Measurements from ENCODE around the gene CHMP1A.
"Not testable (repeated sequence)": the region's sequence is repeated elsewhere in the genome, so short reads cannot be mapped to it uniquely, and the experiment has no call there.

The CHMP1A gene

GRCh38 chr16:89657442-89658220 lies at the start of gene CHMP1A, which contains the start of gene SPATA33:
Gene CHMP1A (minus strand): TSS chr16:89657708. CDS start chr16:89657588, 120 bp downstream.
Gene SPATA33 (plus strand): TSS chr16:89657836. CDS start chr16:89657912, 76 bp downstream.
- Histone ChIP-seq H3K9me3 (ENCODE audit: control insufficient read depth, insufficient read depth, low read length) (no peaks in the 10 kb centered on the region), H3K36me3 (ENCODE audit: insufficient read depth, low read length) (peaks cover 6% of the 10 kb centered on the region), H3K4me1 (ENCODE audit: insufficient read depth, low read length) (no peaks in the 10 kb centered on the region), H3K9ac (ENCODE audit: low read depth, low read length) (peak within 1 kb of the TSS; percentile 68)

DNA sequence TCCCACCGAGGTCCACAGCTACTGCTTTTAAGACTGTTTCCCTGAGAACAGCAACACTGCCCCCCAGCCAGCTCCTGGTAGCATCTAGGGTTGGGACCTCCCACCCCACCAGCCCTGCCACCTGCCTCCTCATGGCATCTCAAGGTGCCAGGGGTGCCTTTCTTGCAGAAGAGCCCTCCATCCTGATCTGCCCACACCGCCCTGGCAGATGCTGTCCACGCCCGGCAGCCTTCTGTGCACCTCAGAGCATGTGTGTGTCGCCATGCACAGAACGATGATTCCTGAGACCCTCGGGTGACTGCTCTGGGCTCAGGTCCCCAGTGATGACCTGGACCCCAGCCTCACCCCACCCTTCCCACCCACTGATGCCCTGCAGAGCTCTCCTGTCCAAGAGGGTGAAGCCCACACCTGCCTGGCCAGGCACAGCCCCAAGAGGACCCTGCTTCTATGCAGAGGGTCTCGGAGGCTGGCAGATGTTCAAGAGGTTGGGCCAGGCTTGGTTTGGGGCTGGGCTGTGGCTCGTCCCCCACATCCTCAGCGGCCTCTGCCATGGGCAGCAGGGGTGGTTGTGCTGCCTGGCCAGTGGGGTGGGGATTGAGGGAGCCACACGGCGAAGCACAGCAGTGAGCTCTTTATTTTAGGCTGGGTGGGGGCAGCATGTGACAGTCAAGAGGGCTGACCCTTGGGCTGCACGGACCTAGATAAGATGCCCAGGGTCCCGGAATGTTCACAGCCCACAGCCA lies 49.2 kb upstream of the CHMP1A start:
- Histone ChIP-seq H3K4me1 (ENCODE audit: insufficient read depth, low read length) (peaks cover 14% of the 10 kb centered on the region), H3K36me3 (ENCODE audit: insufficient read depth, low read length) (no peaks in the 10 kb centered on the region), H3K9ac (ENCODE audit: low read depth, low read length) (no peak overlapping the region)

GRCh38 chr16:89705006-89705405 lies 47.5 kb upstream of the CHMP1A start:
- H3K36me3 ChIP-seq (ENCODE audit: insufficient read depth, low read length): no peaks in the 10 kb centered on the region
- no peak overlapping the region for H3K9ac ChIP-seq (ENCODE audit: low read depth, low read length)
- H3K9me3 ChIP-seq (ENCODE audit: control insufficient read depth, insufficient read depth, low read length): no peaks in the 10 kb centered on the region
- H3K4me1 ChIP-seq (ENCODE audit: insufficient read depth, low read length): peaks cover 11% of the 10 kb centered on the region

More for the DNA sequence above, 49.2 kb upstream of the CHMP1A start:
- H3K9me3 ChIP-seq (ENCODE audit: control insufficient read depth, insufficient read depth, low read length): no peaks in the 10 kb centered on the region

DNA sequence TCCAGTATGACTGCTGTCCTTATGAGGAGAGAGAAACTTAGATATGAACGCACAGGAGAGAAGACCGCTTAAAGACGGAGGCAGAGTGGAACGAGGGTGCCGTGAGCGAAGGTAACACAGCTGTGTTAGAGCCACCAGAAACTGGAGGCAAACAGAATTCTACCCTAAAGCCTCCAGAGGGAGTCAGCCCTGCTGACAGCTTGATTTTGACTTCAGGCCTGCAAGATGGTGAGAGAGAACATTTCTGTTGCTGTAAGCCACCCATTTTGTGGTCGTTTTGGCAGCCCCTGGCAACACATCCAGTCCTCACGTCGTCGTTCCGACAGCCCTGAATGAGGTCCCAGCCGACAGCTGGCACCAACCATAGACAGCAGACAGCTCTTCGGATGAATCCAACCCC lies 46.8 kb upstream of the CHMP1A start:
- no peaks in the 10 kb centered on the region for H3K36me3 ChIP-seq (ENCODE audit: insufficient read depth, low read length)

GRCh38 chr16:89701425-89702406 lies 44.2 kb upstream of the CHMP1A start, which contains the start of gene SPATA2L:
Gene SPATA2L (minus strand): TSS chr16:89701705. CDS start chr16:89701232, 473 bp downstream.
- H3K9ac ChIP-seq (ENCODE audit: low read depth, low read length): peak within 1 kb of the TSS; percentile 54
- no peaks in the 10 kb centered on the region for H3K36me3 ChIP-seq (ENCODE audit: insufficient read depth, low read length)
- H3K9me3 ChIP-seq (ENCODE audit: control insufficient read depth, insufficient read depth, low read length): no peaks in the 10 kb centered on the region
- no peaks in the 10 kb centered on the region; the same call in 1 of the 2 replicates for H3K4me1 ChIP-seq (ENCODE audit: insufficient read depth, low read length)

More for the DNA sequence above, 46.8 kb upstream of the CHMP1A start:
- Histone ChIP-seq H3K4me1 (ENCODE audit: insufficient read depth, low read length) (peaks cover 4% of the 10 kb centered on the region), H3K9me3 (ENCODE audit: control insufficient read depth, insufficient read depth, low read length) (no peaks in the 10 kb centered on the region), H3K9ac (ENCODE audit: low read depth, low read length) (no peak overlapping the region)

GRCh38 chr16:89700649-89701424 lies 43.3 kb upstream of the CHMP1A start:
- Histone ChIP-seq H3K9ac (ENCODE audit: low read depth, low read length) (peak overlapping the region; percentile 54), H3K9me3 (ENCODE audit: control insufficient read depth, insufficient read depth, low read length) (no peaks in the 10 kb centered on the region), H3K4me1 (ENCODE audit: insufficient read depth, low read length) (no peaks in the 10 kb centered on the region; the same call in 1 of the 2 replicates), H3K36me3 (ENCODE audit: insufficient read depth, low read length) (no peaks in the 10 kb centered on the region)

DNA sequence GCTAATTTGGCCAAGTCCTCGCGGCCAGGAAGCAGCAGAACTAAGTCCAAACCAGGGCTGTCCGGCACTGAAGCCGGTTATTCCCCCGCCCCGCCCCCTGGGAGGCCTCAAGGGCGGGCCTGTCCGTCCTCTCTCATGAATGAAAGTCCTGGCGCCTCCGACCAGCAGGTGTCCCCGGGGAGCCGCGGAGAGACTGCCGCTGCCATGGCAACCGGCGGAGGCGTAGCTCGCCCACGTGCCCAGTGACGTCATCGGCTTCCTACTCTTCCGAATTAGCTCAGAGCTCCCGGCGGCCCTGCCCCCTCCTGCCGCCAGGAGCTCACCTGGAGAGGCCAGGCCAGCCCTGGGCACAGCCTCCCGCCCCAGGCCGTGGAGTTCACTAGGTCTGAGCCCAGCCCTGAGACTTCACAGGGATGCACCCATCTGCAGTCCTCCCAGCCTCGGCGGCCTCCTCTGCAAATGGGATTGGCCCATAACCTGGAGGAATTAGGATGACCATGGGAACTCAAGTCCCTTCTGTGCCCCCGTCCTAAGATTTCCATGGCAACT lies 42.7 kb upstream of the CHMP1A start:
- H3K9me3 ChIP-seq (ENCODE audit: control insufficient read depth, insufficient read depth, low read length): no peaks in the 10 kb centered on the region
- no peaks in the 10 kb centered on the region; the same call in 1 of the 2 replicates for H3K4me1 ChIP-seq (ENCODE audit: insufficient read depth, low read length)
- peak overlapping the region; percentile 54 for H3K9ac ChIP-seq (ENCODE audit: low read depth, low read length)
- H3K36me3 ChIP-seq (ENCODE audit: insufficient read depth, low read length): no peaks in the 10 kb centered on the region

- peak overlapping the region; percentile 54; the same call in 1 of the 2 replicates for H3K9ac ChIP-seq (ENCODE audit: low read depth, low read length)
- not testable (repeated sequence) for H3K9me3 ChIP-seq (ENCODE audit: control insufficient read depth, insufficient read depth, low read length); H3K36me3 ChIP-seq (ENCODE audit: insufficient read depth, low read length); H3K4me1 ChIP-seq (ENCODE audit: insufficient read depth, low read length)
These were observed 42.2 kb upstream of the CHMP1A start for GRCh38 chr16:89699629-89700099.

DNA sequence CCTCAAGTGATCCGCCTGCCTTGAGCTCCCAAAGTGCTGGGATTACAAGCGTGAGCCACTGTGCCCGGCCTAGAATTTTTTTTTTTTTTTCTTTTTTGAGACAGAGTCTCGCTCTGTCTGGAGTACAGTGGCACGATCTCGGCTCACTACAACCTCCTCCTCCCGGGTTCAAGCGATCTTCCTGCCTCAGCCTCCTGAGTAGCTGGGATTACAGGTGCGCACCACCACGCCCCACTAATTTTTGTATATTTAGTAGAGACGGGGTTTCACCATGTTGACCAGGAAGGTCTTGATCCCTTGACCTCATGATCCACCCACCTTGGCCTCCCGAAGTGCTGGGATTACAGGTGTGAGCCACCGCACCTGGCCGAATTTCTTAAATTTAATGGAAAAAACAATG lies 41.2 kb upstream of the CHMP1A start:
- H3K4me1 ChIP-seq (ENCODE audit: insufficient read depth, low read length); H3K36me3 ChIP-seq (ENCODE audit: insufficient read depth, low read length); H3K9ac ChIP-seq (ENCODE audit: low read depth, low read length); H3K9me3 ChIP-seq (ENCODE audit: control insufficient read depth, insufficient read depth, low read length): not testable (repeated sequence)

DNA sequence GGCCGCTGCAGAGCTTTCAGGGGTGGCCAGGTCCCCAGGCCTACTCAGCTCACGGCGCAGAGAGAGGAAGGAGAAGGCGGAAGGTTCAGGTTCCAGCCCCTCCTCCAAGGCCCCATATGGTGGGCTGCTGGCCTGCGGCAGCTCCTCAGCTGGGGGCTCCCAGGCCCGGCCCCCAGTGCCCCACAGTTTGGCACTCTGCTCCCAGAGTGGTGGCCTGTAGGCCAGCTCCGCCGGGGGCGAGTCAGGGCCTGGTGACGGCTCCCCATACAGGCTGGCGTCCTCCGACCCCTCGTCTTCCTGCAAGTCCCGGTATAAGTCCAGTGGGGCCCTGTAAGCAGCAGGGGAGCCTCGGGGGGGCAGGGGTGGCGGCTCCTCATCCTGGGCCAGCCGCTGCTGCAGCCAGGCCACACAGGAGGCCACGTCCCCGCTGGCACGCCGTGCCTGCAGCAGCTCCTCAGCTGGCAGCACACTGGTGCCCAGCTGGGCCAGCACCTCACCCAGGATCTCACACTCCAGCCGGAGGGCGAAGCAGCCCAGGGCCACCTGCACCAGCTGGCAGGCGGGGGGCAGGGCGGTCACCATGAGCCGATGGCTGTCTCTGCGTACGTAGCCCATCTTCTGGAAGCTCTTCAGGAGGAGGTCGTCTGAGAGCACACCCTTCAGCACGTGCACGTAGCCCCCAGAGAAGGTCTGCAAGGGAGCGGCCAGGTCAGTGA lies 40.3 kb upstream of the CHMP1A start:
- Histone ChIP-seq H3K9ac (ENCODE audit: low read depth, low read length) (no peak overlapping the region), H3K9me3 (ENCODE audit: control insufficient read depth, insufficient read depth, low read length) (no peaks in the 10 kb centered on the region), H3K36me3 (ENCODE audit: insufficient read depth, low read length) (no peaks in the 10 kb centered on the region), H3K4me1 (ENCODE audit: insufficient read depth, low read length) (no peaks in the 10 kb centered on the region; the same call in 1 of the 2 replicates)

- no peak overlapping the region for H3K9ac ChIP-seq (ENCODE audit: low read depth, low read length)
- no peaks in the 10 kb centered on the region for H3K9me3 ChIP-seq (ENCODE audit: control insufficient read depth, insufficient read depth, low read length)
- no peaks in the 10 kb centered on the region; the same call in 1 of the 2 replicates for H3K4me1 ChIP-seq (ENCODE audit: insufficient read depth, low read length)
- no peaks in the 10 kb centered on the region for H3K36me3 ChIP-seq (ENCODE audit: insufficient read depth, low read length)
These were observed 39.7 kb upstream of the CHMP1A start for GRCh38 chr16:89697161-89697615.

- no peaks in the 10 kb centered on the region; the same call in 1 of the 2 replicates for H3K4me1 ChIP-seq (ENCODE audit: insufficient read depth, low read length)
- H3K9me3 ChIP-seq (ENCODE audit: control insufficient read depth, insufficient read depth, low read length): no peaks in the 10 kb centered on the region
- H3K36me3 ChIP-seq (ENCODE audit: insufficient read depth, low read length): no peaks in the 10 kb centered on the region
- H3K9ac ChIP-seq (ENCODE audit: low read depth, low read length): no peak overlapping the region
These were observed 39.2 kb upstream of the CHMP1A start for GRCh38 chr16:89696670-89697128.

All from ES-I3 (cell line).